Endometrial microvascular endothelial cells (primary cell): Measurements from ENCODE around the gene PCDHA8. TPM values are rescaled to one million over a fixed set of nuclear protein-coding genes. Genes with fewer than 3 reads are reported as not detected.
"Not testable (repeated sequence)": the region's sequence is repeated elsewhere in the genome, so short reads cannot be mapped to it uniquely, and the experiment has no call there.

Experiments
- in situ Hi-C: cut with HindIII; loops from 2 replicates; pipeline ENCODE4 v1.10.0; 2017; ENCODE audit warnings: low sequenced_read_pairs, low pct_unique_long_range_greater_than_20kb; ENCODE audit errors: inconsistent ontology term
- total RNA-seq: library from RNA; depleted of rRNA; stranded (reverse); fragments of >200 nt; gene quantifications from one replicate; pipeline ENCODE4 v1.2.3, GENCODE V29; 2015; ENCODE audit errors: inconsistent ontology term

The PCDHA8 gene
- total RNA-seq, 1 donor from 2014 or later = not detected

DNA sequence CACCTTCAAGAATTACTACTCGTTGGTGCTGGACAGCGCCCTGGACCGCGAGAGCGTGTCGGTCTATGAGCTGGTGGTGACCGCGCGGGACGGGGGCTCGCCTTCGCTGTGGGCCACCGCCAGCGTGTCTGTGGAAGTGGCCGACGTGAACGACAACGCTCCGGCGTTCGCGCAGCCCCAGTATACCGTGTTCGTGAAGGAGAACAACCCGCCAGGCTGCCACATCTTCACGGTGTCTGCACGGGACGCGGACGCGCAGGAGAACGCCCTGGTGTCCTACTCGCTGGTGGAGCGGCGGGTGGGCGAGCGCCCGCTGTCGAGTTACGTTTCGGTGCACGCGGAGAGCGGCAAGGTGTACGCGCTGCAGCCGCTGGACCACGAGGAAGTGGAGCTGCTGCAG is 18.0 kb upstream of the PCDHA8 start:
- in situ Hi-C loops = not testable (repeated sequence)

GRCh38 chr5:140823475-140823874 is 17.5 kb upstream of the PCDHA8 start:
- in situ Hi-C loops = no loop called here

- in situ Hi-C loops = no loop called here
Observed at GRCh38 chr5:140827704-140828361, 13.2 kb upstream of the PCDHA8 start, which contains the start of gene PCDHA6. Gene PCDHA6 (plus strand): TSS chr5:140827960. CDS start chr5:140828092, 132 bp downstream.

DNA sequence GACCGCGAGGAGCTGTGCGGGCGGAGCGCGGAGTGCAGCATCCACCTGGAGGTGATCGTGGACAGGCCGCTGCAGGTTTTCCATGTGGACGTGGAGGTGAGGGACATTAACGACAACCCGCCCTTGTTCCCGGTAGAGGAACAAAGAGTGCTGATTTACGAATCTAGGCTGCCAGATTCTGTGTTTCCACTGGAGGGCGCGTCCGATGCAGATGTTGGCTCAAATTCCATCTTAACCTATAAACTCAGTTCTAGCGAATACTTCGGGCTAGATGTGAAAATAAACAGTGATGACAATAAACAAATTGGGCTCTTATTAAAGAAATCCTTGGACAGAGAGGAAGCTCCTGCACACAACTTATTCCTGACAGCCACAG is 12.6 kb upstream of the PCDHA8 start:
- in situ Hi-C loops = no loop called here

DNA sequence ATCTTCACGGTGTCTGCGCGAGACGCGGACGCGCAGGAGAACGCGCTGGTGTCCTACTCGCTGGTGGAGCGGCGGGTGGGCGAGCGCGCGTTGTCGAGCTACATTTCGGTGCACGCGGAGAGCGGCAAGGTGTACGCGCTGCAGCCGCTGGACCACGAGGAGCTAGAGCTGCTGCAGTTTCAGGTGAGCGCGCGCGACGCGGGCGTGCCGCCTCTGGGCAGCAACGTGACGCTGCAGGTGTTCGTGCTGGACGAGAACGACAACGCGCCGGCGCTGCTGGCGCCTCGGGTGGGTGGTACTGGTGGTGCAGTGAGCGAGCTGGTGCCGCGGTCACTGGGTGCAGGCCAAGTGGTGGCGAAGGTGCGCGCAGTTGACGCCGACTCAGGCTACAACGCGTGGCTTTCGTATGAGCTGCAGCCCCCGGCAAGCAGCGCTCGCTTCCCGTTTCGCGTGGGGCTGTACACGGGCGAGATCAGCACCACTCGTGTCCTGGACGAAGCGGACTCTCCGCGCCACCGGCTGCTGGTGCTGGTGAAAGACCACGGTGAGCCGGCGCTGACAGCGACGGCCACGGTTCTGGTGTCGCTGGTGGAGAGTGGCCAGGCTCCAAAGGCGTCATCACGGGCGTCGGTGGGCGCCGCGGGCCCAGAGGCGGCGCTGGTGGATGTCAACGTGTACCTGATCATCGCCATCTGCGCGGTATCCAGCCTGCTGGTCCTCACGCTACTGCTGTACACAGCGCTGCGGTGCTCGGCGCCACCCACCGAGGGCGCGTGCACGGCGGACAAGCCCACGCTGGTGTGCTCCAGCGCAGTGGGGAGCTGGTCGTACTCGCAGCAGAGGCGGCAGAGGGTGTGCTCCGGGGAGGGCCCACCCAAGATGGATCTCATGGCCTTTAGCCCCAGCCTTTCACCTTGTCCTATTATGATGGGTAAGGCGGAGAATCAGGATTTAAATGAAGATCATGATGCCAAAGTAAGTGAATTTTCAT is 11.2 kb upstream of the PCDHA8 start:
- in situ Hi-C loops = not testable (repeated sequence)

- in situ Hi-C loops = no loop called here
Observed at GRCh38 chr5:140833993-140834392, 7.0 kb upstream of the PCDHA8 start, which contains the start of gene PCDHA7. Gene PCDHA7 (plus strand): TSS chr5:140834269. CDS start chr5:140834384, 115 bp downstream.

DNA sequence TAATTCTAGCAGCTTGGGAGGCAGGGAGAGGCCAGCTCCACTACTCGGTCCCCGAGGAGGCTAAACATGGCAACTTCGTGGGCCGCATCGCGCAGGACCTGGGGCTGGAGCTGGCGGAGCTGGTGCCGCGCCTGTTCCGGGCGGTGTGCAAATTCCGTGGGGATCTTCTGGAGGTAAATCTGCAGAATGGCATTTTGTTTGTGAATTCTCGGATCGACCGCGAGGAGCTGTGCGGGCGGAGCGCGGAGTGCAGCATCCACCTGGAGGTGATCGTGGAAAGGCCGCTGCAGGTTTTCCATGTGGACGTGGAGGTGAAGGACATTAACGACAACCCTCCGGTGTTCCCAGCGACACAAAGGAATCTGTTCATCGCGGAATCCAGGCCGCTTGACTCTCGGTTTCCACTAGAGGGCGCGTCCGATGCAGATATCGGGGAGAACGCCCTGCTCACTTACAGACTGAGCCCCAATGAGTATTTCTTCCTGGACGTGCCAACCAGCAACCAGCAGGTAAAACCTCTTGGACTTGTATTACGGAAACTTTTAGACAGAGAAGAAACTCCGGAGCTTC is 6.5 kb upstream of the PCDHA8 start:
- in situ Hi-C loops = not testable (repeated sequence)

GRCh38 chr5:140835622-140836510 is 5.1 kb upstream of the PCDHA8 start:
- in situ Hi-C loops = no loop called here

GRCh38 chr5:140842798-140843733 is 2.1 kb downstream of the PCDHA8 start:
- in situ Hi-C loops = no loop called here

DNA sequence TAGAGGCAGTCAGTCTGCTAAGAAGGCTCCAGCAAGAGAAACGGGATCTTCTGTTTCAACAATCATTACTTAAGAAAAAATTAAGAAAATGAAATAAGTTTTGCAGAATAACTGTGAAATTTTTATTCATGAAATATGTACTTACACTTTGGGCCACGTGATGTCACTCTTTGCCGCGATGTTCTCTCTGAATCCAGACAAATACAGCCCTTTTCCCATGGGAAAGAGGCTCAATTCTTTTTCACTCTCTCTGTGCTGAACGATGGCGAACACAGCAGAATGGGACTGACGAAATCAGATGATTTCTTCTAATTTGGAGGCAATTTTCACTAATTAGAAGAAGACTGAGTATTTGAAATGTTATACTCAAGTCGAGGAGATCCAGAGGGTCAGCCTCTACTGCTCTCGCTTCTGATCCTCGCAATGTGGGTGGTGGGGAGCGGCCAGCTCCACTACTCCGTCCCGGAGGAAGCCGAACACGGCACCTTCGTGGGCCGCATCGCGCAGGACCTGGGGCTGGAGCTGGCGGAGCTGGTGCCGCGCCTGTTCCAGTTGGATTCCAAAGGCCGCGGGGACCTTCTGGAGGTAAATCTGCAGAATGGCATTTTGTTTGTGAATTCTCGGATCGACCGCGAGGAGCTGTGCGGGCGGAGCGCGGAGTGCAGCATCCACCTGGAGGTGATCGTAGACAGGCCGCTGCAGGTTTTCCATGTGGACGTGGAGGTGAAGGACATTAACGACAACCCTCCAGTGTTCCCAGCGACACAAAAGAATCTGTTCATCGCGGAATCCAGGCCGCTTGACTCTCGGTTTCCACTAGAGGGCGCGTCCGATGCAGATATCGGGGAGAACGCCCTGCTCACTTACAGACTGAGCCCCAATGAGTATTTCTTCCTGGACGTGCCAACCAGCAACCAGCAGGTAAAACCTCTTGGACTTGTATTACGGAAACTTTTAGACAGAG is 7.4 kb downstream of the PCDHA8 start, which contains the start of gene PCDHA9:
PCDHA9 (plus strand) TSS at position 244 of the 964 bp plus-strand sequence; CDS start at position 358, 114 bp downstream.
- in situ Hi-C loops = not testable (repeated sequence)

DNA sequence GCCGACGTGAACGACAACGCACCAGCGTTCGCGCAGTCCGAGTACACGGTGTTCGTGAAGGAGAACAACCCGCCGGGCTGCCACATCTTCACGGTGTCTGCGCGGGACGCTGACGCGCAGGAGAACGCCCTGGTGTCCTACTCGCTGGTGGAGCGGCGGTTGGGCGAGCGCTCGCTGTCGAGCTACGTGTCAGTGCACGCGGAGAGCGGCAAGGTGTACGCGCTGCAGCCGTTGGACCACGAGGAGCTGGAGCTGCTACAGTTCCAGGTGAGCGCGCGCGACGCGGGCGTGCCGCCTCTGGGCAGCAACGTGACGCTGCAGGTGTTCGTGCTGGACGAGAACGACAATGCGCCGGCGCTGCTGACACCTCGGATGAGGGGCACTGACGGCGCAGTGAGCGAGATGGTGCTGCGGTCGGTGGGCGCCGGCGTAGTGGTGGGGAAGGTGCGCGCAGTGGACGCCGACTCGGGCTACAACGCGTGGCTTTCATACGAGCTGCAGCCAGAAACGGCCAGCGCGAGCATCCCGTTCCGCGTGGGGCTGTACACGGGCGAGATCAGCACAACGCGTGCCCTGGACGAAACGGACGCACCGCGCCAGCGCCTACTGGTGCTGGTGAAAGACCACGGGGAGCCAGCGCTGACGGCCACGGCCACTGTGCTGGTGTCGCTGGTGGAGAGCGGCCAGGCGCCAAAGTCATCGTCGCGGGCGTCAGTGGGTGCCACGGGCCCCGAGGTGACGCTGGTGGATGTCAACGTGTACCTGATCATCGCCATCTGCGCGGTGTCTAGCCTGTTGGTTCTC is 9.0 kb downstream of the PCDHA8 start:
- in situ Hi-C loops = not testable (repeated sequence)

GRCh38 chr5:140855772-140856674 is 15.0 kb downstream of the PCDHA8 start, which contains the start of gene PCDHA10:
Gene PCDHA10 (plus strand): TSS chr5:140855897. CDS start chr5:140856049, 152 bp downstream.
- in situ Hi-C loops = no loop called here

GRCh38 chr5:140857177-140857986 is 16.4 kb downstream of the PCDHA8 start:
- in situ Hi-C loops = no loop called here

- in situ Hi-C loops = no loop called here
Observed at GRCh38 chr5:140857987-140858240, 16.9 kb downstream of the PCDHA8 start.
